ENCODE results near the gene CNNM4.
A peak's percentile ranks its signal among the peaks of the same experiment; 100 is the strongest.

CNNM4 gene

DNA sequence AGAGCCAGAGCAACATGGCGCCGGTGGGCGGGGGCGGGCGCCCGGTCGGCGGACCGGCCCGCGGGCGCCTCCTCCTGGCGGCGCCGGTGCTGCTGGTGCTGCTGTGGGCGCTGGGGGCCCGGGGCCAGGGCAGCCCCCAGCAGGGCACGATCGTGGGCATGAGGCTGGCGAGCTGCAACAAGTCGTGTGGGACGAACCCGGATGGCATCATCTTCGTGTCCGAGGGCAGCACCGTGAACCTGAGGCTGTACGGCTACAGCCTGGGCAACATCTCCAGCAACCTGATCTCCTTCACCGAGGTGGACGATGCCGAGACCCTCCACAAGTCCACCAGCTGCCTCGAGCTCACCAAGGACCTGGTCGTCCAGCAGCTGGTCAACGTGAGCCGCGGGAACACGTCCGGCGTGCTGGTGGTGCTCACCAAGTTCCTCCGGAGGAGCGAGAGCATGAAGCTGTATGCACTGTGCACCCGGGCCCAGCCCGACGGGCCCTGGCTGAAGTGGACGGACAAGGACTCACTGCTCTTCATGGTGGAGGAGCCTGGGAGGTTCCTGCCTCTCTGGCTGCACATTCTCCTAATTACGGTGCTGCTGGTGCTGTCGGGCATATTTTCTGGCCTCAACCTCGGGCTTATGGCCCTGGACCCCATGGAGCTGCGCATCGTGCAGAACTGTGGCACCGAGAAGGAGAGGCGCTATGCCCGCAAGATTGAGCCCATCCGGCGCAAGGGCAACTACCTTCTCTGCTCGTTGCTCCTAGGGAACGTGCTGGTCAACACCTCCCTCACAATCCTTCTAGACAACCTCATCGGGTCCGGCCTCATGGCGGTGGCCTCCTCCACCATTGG, 507 bp downstream of the CNNM4 start (continued):
- no peak for TF ChIP-seq ZNF548 (tag by site-specific recombination; IDR thresholded peaks at IDR 0.05)
- peak; percentile 82 for TF ChIP-seq ZNF785 (tag by site-specific recombination; IDR thresholded peaks at IDR 0.05)
- peak; percentile 65 for TF ChIP-seq ZBTB20 (tag by site-specific recombination; IDR thresholded peaks at IDR 0.05)
- TF ChIP-seq KLF10 (tag by site-specific recombination; IDR thresholded peaks at IDR 0.05), result no peak
- 0 out of 2 replicates have a peak, but pooled peaks have one; percentile 14 for TF ChIP-seq ZNF394 (tag by site-specific recombination; IDR thresholded peaks at IDR 0.05; ENCODE audit: borderline replicate concordance)
- TF ChIP-seq ZNF341 (tag by site-specific recombination; IDR thresholded peaks at IDR 0.05; ENCODE audit: low read depth), result no peak
- TF ChIP-seq ZNF670 (tag by site-specific recombination; IDR thresholded peaks at IDR 0.05; ENCODE audit: low read depth), result no peak
- TF ChIP-seq ZNF214 (tag by site-specific recombination; IDR thresholded peaks at IDR 0.05; ENCODE audit: borderline replicate concordance), result no peak
- TF ChIP-seq TRIM28 (IDR thresholded peaks at IDR 0.05; ENCODE audit: borderline replicate concordance, low read length), result no peak; the same call in 1 of the 2 replicates
- no peak for TF ChIP-seq ZNF146 (tag by site-specific recombination; IDR thresholded peaks at IDR 0.05)
- TF ChIP-seq, protein P1, sequence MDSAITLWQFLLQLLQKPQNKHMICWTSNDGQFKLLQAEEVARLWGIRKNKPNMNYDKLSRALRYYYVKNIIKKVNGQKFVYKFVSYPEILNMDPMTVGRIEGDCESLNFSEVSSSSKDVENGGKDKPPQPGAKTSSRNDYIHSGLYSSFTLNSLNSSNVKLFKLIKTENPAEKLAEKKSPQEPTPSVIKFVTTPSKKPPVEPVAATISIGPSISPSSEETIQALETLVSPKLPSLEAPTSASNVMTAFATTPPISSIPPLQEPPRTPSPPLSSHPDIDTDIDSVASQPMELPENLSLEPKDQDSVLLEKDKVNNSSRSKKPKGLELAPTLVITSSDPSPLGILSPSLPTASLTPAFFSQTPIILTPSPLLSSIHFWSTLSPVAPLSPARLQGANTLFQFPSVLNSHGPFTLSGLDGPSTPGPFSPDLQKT (IDR thresholded peaks at IDR 0.05; ENCODE audit: borderline replicate concordance, low read depth, low read length), result no peak
- TF ChIP-seq ZNF280D (tag by site-specific recombination; IDR thresholded peaks at IDR 0.05), result no peak
- peak; percentile 81 for TF ChIP-seq SCRT2 (tag by site-specific recombination; IDR thresholded peaks at IDR 0.05)
- peak; percentile 84; the same call in 1 of the 2 replicates for TF ChIP-seq ZNF10 (tag by site-specific recombination; IDR thresholded peaks at IDR 0.05)
- TF ChIP-seq ZNF157 (tag by site-specific recombination; IDR thresholded peaks at IDR 0.05), result no peak
- no peak for TF ChIP-seq ZNF791 (tag by site-specific recombination; IDR thresholded peaks at IDR 0.05)
- peak; percentile 76; the same call in 1 of the 2 replicates for TF ChIP-seq PBX3 (CRISPR knock-in tag; IDR thresholded peaks at IDR 0.05)
- TF ChIP-seq ZNF645 (tag by site-specific recombination; IDR thresholded peaks at IDR 0.05), result no peak
- TF ChIP-seq ZNF660 (tag by site-specific recombination; IDR thresholded peaks at IDR 0.05), result no peak
- TF ChIP-seq ZNF701 (tag by site-specific recombination; IDR thresholded peaks at IDR 0.05), result no peak
- no peak for TF ChIP-seq ZNF416 (tag by site-specific recombination; IDR thresholded peaks at IDR 0.05)
- TF ChIP-seq ZBTB7A (tag by site-specific recombination; IDR thresholded peaks at IDR 0.05; ENCODE audit: low read depth), result 0 out of 2 replicates have a peak, but pooled peaks have one; percentile 25
- TF ChIP-seq SETDB1 (IDR thresholded peaks at IDR 0.05; ENCODE audit: insufficient read length, low read length), result no peak
- TF ChIP-seq WT1 (tag by site-specific recombination; IDR thresholded peaks at IDR 0.05), result no peak
- TF ChIP-seq ZNF398 (tag by site-specific recombination; IDR thresholded peaks at IDR 0.05), result no peak
- TF ChIP-seq ZNF24 (tag by site-specific recombination; IDR thresholded peaks at IDR 0.05), result no peak
- TF ChIP-seq, protein P2, sequence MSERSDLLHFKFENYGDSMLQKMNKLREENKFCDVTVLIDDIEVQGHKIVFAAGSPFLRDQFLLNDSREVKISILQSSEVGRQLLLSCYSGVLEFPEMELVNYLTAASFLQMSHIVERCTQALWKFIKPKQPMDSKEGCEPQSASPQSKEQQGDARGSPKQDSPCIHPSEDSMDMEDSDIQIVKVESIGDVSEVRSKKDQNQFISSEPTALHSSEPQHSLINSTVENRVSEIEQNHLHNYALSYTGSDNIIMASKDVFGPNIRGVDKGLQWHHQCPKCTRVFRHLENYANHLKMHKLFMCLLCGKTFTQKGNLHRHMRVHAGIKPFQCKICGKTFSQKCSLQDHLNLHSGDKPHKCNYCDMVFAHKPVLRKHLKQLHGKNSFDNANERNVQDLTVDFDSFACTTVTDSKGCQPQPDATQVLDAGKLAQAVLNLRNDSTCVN (tag by site-specific recombination; optimal IDR thresholded peaks at IDR 0.05), result no peak
- no peak for TF ChIP-seq ZFHX2 (tag by site-specific recombination; conservative IDR thresholded peaks at IDR 0.05)
- TF ChIP-seq ZNF473 (tag by site-specific recombination; IDR thresholded peaks at IDR 0.05), result no peak
- TF ChIP-seq GLIS1 (tag by site-specific recombination; IDR thresholded peaks at IDR 0.05), result no peak
